ENCODE results near the gene SPAG9.

SPAG9 gene

GRCh38 chr17:51046046-51046445 is 74.6 kb downstream of the SPAG9 start:
- no peak overlapping the region for H3K4me2 ChIP-seq (ENCODE audit: low read depth, low read length)
- TF ChIP-seq EZH2phosphoT487 (IDR thresholded peaks at IDR 0.05; ENCODE audit: low read length) (no peak), EZH2 (optimal IDR thresholded peaks at IDR 0.05; ENCODE audit: low read depth, low read length) (no peak)
- TF ChIP-seq, protein P1, sequence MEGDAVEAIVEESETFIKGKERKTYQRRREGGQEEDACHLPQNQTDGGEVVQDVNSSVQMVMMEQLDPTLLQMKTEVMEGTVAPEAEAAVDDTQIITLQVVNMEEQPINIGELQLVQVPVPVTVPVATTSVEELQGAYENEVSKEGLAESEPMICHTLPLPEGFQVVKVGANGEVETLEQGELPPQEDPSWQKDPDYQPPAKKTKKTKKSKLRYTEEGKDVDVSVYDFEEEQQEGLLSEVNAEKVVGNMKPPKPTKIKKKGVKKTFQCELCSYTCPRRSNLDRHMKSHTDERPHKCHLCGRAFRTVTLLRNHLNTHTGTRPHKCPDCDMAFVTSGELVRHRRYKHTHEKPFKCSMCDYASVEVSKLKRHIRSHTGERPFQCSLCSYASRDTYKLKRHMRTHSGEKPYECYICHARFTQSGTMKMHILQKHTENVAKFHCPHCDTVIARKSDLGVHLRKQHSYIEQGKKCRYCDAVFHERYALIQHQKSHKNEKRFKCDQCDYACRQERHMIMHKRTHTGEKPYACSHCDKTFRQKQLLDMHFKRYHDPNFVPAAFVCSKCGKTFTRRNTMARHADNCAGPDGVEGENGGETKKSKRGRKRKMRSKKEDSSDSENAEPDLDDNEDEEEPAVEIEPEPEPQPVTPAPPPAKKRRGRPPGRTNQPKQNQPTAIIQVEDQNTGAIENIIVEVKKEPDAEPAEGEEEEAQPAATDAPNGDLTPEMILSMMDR (IDR thresholded peaks at IDR 0.05; ENCODE audit: low read length), result no peak
- H3K4me1 ChIP-seq (ENCODE audit: low read length), result peaks cover 6% of the 10 kb centered on the region; the same call in 1 of the 2 replicates
- peaks cover 12% of the 10 kb centered on the region; the same call in 1 of the 2 replicates for H3K79me2 ChIP-seq (ENCODE audit: low read length)
- H3K27me3 ChIP-seq (replicated peaks; ENCODE audit: insufficient read depth, low read length), result no peaks in the 10 kb centered on the region
- H3K27ac ChIP-seq (ENCODE audit: low read length), result no peak overlapping the region
- H3K9me2 ChIP-seq (replicated peaks; ENCODE audit: insufficient read depth, low read length), result no peaks in the 10 kb centered on the region
- peaks cover 5% of the 10 kb centered on the region; the same call in 1 of the 2 replicates for H3K36me3 ChIP-seq (replicated peaks; ENCODE audit: insufficient read depth, low read length)
- no peak overlapping the region for H2AFZ ChIP-seq (ENCODE audit: low read length)
- no peaks in the 10 kb centered on the region for H4K20me1 ChIP-seq (ENCODE audit: insufficient read depth, low read length)
- H3K4me3 ChIP-seq (ENCODE audit: low read length), result no peak overlapping the region
- no peak overlapping the region for H3K9ac ChIP-seq (ENCODE audit: low read length)
- H3K9me3 ChIP-seq (replicated peaks; ENCODE audit: insufficient read depth, low read length), result no peaks in the 10 kb centered on the region
- no peaks in the 10 kb centered on the region for H3F3A ChIP-seq (ENCODE audit: insufficient read depth, low read length)
- no peak for DNase-seq

DNA sequence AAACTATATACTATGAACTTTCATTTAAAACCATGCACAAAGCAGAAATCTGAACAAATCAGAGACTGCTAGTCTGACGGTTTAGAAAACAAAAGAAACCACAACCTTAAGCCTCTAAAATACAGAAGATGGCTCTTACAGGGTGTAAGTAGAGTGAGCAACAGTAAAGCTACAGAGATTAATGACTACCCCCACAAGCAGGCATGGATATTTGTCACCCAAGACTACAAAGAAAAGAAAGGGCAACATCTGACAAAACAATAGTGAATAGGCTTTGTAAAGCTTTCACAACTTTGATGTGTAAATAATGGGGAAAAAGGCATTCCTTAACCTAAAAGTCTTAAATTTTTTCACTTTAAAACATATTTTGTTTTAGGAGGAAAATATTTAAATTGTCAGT is 75.0 kb downstream of the SPAG9 start:
- H3F3A ChIP-seq (ENCODE audit: insufficient read depth, low read length), result no peaks in the 10 kb centered on the region
- no peak overlapping the region for H3K9ac ChIP-seq (ENCODE audit: low read length)
- H3K27me3 ChIP-seq (replicated peaks; ENCODE audit: insufficient read depth, low read length), result no peaks in the 10 kb centered on the region
- no peaks in the 10 kb centered on the region for H3K9me3 ChIP-seq (replicated peaks; ENCODE audit: insufficient read depth, low read length)
- no peak for TF ChIP-seq EZH2phosphoT487 (IDR thresholded peaks at IDR 0.05; ENCODE audit: low read length)
- TF ChIP-seq, protein P1 (IDR thresholded peaks at IDR 0.05; ENCODE audit: low read length), result no peak
- TF ChIP-seq EZH2 (optimal IDR thresholded peaks at IDR 0.05; ENCODE audit: low read depth, low read length), result no peak
- no peak for DNase-seq
- no peaks in the 10 kb centered on the region for H4K20me1 ChIP-seq (ENCODE audit: insufficient read depth, low read length)
- H2AFZ ChIP-seq (ENCODE audit: low read length), result no peak overlapping the region
- H3K4me3 ChIP-seq (ENCODE audit: low read length), result no peak overlapping the region
- peaks cover 5% of the 10 kb centered on the region; the same call in 1 of the 2 replicates for H3K36me3 ChIP-seq (replicated peaks; ENCODE audit: insufficient read depth, low read length)
- H3K4me2 ChIP-seq (ENCODE audit: low read depth, low read length), result no peak overlapping the region
- H3K27ac ChIP-seq (ENCODE audit: low read length), result no peak overlapping the region
- H3K9me2 ChIP-seq (replicated peaks; ENCODE audit: insufficient read depth, low read length), result no peaks in the 10 kb centered on the region
- peaks cover 12% of the 10 kb centered on the region; the same call in 1 of the 2 replicates for H3K79me2 ChIP-seq (ENCODE audit: low read length)
- H3K4me1 ChIP-seq (ENCODE audit: low read length), result 0 out of 2 replicates have a peak, but pooled peaks cover 4% of the 10 kb centered on the region

DNA sequence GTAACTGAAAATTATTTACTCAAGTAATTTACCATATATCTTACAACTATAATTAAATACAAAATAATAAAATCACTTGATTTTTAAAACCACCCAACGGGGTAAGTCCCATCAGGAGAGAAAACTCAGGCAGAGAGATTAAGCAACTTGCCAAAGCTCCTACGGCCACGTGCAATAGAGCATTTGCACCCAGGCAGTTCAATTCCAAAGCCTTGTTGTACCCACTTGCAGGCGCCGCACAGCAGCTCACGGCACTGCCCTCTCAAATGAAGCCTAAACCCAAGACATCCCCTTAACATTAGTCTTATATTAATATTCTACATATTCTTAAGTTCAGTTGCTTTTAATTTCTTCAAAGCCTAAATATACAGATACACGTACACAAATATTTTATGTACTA is 75.7 kb downstream of the SPAG9 start:
- no peaks in the 10 kb centered on the region for H3K27me3 ChIP-seq (replicated peaks; ENCODE audit: insufficient read depth, low read length)
- no peak for TF ChIP-seq EZH2 (optimal IDR thresholded peaks at IDR 0.05; ENCODE audit: low read depth, low read length)
- no peaks in the 10 kb centered on the region for H3K9me3 ChIP-seq (replicated peaks; ENCODE audit: insufficient read depth, low read length)
- H3K27ac ChIP-seq (ENCODE audit: low read length), result no peak overlapping the region
- no peak overlapping the region for H3K4me2 ChIP-seq (ENCODE audit: low read depth, low read length)
- H3K9ac ChIP-seq (ENCODE audit: low read length), result no peak overlapping the region
- H3K4me1 ChIP-seq (ENCODE audit: low read length), result no peaks in the 10 kb centered on the region
- peaks cover 12% of the 10 kb centered on the region; the same call in 1 of the 2 replicates for H3K79me2 ChIP-seq (ENCODE audit: low read length)
- H3F3A ChIP-seq (ENCODE audit: insufficient read depth, low read length), result no peaks in the 10 kb centered on the region
- H2AFZ ChIP-seq (ENCODE audit: low read length), result no peak overlapping the region
- H4K20me1 ChIP-seq (ENCODE audit: insufficient read depth, low read length), result no peaks in the 10 kb centered on the region
- no peaks in the 10 kb centered on the region for H3K9me2 ChIP-seq (replicated peaks; ENCODE audit: insufficient read depth, low read length)
- H3K4me3 ChIP-seq (ENCODE audit: low read length), result no peak overlapping the region
- H3K36me3 ChIP-seq (replicated peaks; ENCODE audit: insufficient read depth, low read length), result peaks cover 5% of the 10 kb centered on the region; the same call in 1 of the 2 replicates
- no peak for DNase-seq

DNA sequence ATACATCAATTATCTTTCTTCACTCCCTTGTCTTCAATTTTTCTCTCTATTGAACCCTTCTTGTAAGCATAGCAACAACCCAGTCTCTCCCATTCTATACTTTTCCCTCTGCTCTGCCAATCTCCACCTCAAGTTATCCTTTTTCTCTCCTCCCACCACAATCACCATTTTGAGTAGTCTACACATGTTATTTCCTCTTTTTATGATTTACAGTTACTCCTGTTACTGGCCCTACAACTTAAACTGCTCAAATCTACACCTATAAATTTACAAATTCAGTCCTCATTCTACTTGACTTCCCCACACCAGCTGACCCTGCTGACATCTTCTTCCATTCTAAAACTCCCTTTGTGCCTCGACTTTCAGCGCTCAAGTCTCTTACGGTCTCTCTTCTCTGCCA is 84.6 kb downstream of the SPAG9 start:
- H3K9me2 ChIP-seq (replicated peaks; ENCODE audit: insufficient read depth, low read length), result no peaks in the 10 kb centered on the region
- H3K9me3 ChIP-seq (replicated peaks; ENCODE audit: insufficient read depth, low read length), result no peaks in the 10 kb centered on the region
- DNase-seq, result no peak
- H3K4me1 ChIP-seq (ENCODE audit: low read length), result peaks cover 9% of the 10 kb centered on the region; the same call in 1 of the 2 replicates
- no peak overlapping the region for H3K4me2 ChIP-seq (ENCODE audit: low read depth, low read length)
- no peaks in the 10 kb centered on the region for H3K79me2 ChIP-seq (ENCODE audit: low read length)
- no peak overlapping the region for H3K9ac ChIP-seq (ENCODE audit: low read length)
- no peaks in the 10 kb centered on the region for H3K36me3 ChIP-seq (replicated peaks; ENCODE audit: insufficient read depth, low read length)
- no peaks in the 10 kb centered on the region for H4K20me1 ChIP-seq (ENCODE audit: insufficient read depth, low read length)
- H3K27ac ChIP-seq (ENCODE audit: low read length), result no peak overlapping the region
- H2AFZ ChIP-seq (ENCODE audit: low read length), result no peak overlapping the region
- H3K27me3 ChIP-seq (replicated peaks; ENCODE audit: insufficient read depth, low read length), result no peaks in the 10 kb centered on the region
- TF ChIP-seq EZH2 (optimal IDR thresholded peaks at IDR 0.05; ENCODE audit: low read depth, low read length) (no peak), EZH2phosphoT487 (IDR thresholded peaks at IDR 0.05; ENCODE audit: low read length) (no peak)
- TF ChIP-seq, protein P1 (IDR thresholded peaks at IDR 0.05; ENCODE audit: low read length), result no peak
- no peak overlapping the region for H3K4me3 ChIP-seq (ENCODE audit: low read length)
- 0 out of 2 replicates have a peak, but pooled peaks cover 5% of the 10 kb centered on the region for H3F3A ChIP-seq (ENCODE audit: insufficient read depth, low read length)

All from MM.1S (cell line).